ENCODE results near the gene ZNF160. TPM values are rescaled to one million over a fixed set of nuclear protein-coding genes. Genes with fewer than 3 reads are reported as not detected.
A peak's percentile ranks its signal among the peaks of the same experiment; 100 is the strongest.
"Not testable (repeated sequence)": the region's sequence is repeated elsewhere in the genome, so short reads cannot be mapped to it uniquely, and the experiment has no call there.

Gene ZNF160
- polyA plus RNA-seq, 2 of the 4 experiments (the other 2 are of a cell fraction): 8.8 to 16.6 TPM

DNA sequence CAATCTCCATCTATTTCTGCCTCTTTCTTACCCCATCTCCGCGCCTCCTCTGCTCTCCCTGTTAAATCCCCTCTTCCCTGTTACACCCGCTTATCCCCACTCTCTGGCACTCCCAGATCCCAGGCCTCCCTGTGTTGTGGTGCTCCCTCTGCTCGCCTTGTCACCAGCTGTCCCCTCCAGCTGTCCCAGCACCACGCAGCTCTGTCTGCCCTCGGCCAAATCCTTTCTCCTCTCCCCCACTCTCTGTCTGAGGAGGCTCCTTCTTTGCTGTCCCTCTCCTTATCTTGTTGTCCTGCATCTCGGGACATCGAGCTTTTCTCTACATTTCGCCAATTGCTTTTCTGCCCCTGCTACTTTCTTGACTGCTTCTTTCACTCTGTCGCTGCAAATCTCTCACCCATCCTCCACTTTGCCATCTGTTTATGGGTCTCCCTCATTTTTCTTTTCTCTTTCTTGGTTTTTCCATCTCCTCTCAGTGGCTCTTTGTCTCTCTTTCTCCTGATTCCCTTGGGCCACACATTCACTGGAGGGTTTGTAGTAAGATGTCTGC lies 941 bp downstream of the ZNF160 start:
- Histone ChIP-seq H3K9me3 (peaks cover 71% of the 10 kb centered on the region), H3K4me1 (no peaks in the 10 kb centered on the region), H3K4me2 (peak overlapping the region; percentile 69), H3K4me3 (peak overlapping the region; percentile 69), H3K27ac (peak overlapping the region in 1 of 2 experiments; percentile 91; a peak in 4 of 6 replicates)
- WGBS (ENCODE audit: missing lambda C conversion rate): 83% methylated on average over 10 of the region's 10 CpGs
- FAIRE-seq: no peak
- no peak for TF ChIP-seq CEBPB (IDR thresholded peaks at IDR 0.05)
- no peak for TF ChIP-seq EHF (CRISPR knock-in tag; IDR thresholded peaks at IDR 0.05)
- no peak for TF ChIP-seq NR3C1 (IDR thresholded peaks at IDR 0.05)
- TF ChIP-seq, protein P1, sequence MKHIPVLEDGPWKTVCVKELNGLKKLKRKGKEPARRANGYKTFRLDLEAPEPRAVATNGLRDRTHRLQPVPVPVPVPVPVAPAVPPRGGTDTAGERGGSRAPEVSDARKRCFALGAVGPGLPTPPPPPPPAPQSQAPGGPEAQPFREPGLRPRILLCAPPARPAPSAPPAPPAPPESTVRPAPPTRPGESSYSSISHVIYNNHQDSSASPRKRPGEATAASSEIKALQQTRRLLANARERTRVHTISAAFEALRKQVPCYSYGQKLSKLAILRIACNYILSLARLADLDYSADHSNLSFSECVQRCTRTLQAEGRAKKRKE (CRISPR knock-in tag; IDR thresholded peaks at IDR 0.05; ENCODE audit: low read depth): no peak
- no peak for TF ChIP-seq HEYL (CRISPR knock-in tag; IDR thresholded peaks at IDR 0.05)
- TF ChIP-seq ZNF302 (CRISPR knock-in tag; IDR thresholded peaks at IDR 0.05): no peak
- no peak for TF ChIP-seq ZFP36 (IDR thresholded peaks at IDR 0.05; ENCODE audit: borderline replicate concordance, partially characterized antibody)
- no peak for TF ChIP-seq NFE2L2 (conservative IDR thresholded peaks at IDR 0.05; ENCODE audit: low read length)
- no peak for TF ChIP-seq HOXB13 (CRISPR knock-in tag; IDR thresholded peaks at IDR 0.05; ENCODE audit: low read depth)
- TF ChIP-seq GATA3 (IDR thresholded peaks at IDR 0.05; ENCODE audit: borderline replicate concordance): no peak
- TF ChIP-seq RCOR1 (IDR thresholded peaks at IDR 0.05; ENCODE audit: low read depth, low read length): no peak
- no peak for TF ChIP-seq CBX8 (IDR thresholded peaks at IDR 0.05)
- no peak for DNase-seq (ENCODE audit: low read depth in 1 of 2, low spot score in 1 of 2)
- ChIA-PET CTCF (no interaction called here), POLR2A (no interaction called here)
- no peak for ATAC-seq

DNA sequence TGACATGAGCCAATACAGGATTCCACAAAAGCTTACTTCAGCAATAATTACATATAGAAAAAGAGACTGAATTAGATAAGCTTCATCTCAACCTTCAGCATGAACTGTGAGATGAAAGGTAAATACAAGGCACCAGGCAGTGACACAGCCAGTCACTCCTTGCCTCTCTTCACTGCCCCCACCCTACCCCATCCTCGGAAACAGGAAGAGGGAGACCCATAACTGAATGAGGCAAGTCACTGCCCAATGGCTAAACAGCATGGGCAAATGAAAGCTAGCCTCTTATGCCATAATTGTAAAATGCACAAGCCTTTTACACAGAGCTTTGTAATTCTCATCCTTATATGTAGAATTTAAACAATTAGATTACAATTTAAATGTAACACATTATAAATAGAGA lies 1.7 kb downstream of the ZNF160 start:
- no peak overlapping the region for H3K4me3 ChIP-seq
- peaks cover 67% of the 10 kb centered on the region for H3K9me3 ChIP-seq
- no peak for ATAC-seq
- CTCF ChIA-PET: no interaction called here
- WGBS (ENCODE audit: missing lambda C conversion rate): 83% methylated on average over 1 of the region's 1 CpG
- TF ChIP-seq ZNF302 (CRISPR knock-in tag; IDR thresholded peaks at IDR 0.05) (no peak), MAFK (IDR thresholded peaks at IDR 0.05; ENCODE audit: partially characterized antibody) (peak; percentile 35), HOXB5 (CRISPR knock-in tag; IDR thresholded peaks at IDR 0.05) (no peak)
- no peak for FAIRE-seq
- no peak overlapping the region for H3K27ac ChIP-seq
- POLR2A ChIA-PET: no interaction called here
- no peak for DNase-seq (ENCODE audit: low read depth in 1 of 2, low spot score in 1 of 2)
- H3K4me1 ChIP-seq: no peaks in the 10 kb centered on the region
- no peak overlapping the region for H3K4me2 ChIP-seq

DNA sequence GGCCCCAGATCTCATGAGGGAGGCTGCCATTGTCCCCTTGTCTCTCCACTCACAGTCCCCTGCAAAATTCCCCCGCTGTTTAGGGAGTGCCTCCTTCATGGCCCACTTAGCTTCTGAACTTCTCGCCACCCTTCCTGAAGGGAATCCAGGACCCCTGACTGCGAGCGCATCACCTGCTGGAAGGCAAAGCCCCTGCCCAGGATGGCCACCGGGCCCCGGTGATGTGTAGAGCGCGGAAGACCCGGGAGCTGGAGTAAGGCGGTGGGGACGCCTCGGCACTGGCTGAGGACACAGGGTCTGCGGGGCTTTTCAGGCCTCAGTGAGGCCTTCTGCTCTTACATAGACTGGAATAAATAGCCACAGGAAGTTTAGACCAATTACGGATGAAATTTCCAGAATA lies 4.7 kb downstream of the ZNF160 start:
- POLR2A ChIA-PET; DNase-seq (ENCODE audit: low read depth in 1 of 2, low spot score in 1 of 2); CTCF ChIA-PET; FAIRE-seq; H3K4me3 ChIP-seq; H3K4me2 ChIP-seq; H3K27ac ChIP-seq; H3K4me1 ChIP-seq; ATAC-seq: not testable (repeated sequence)
- peaks cover 66% of the 10 kb centered on the region for H3K9me3 ChIP-seq
- WGBS (ENCODE audit: missing lambda C conversion rate): 72% methylated on average over 14 of the region's 14 CpGs

DNA sequence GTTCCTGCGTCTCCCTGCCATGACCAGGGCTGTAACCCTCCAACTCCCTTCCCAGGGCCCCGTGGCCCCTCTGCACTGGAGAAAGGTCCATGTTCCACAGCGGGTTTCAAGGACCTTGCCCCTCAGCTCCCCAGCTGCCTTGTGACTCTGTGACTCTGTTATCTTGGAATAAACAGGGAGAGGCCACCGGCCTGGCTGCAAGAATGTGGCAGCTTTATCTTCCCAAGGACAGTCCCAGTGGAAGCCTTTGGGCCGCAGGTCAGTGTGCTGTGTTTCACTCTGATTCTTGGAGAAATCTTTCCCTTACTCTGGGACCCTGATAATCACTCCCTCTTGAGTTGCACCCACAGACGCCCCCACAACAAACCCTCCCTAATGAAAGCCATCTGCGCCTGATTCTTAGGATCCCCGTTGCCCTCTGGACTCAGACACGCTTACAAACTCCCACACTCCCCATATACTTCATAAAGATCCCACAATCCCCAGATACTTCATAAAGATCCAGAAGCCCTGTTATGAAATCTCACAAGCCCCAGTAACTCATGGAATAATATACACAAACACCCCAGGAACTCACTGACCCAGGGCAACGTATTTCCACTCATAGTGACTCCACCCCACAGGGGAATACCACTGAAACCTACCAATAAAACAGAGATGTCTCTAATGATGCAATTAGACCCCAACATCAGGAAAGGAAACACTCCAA lies 6.1 kb downstream of the ZNF160 start:
- POLR2A ChIA-PET; H3K4me2 ChIP-seq; ATAC-seq; H3K27ac ChIP-seq; H3K4me3 ChIP-seq; FAIRE-seq; DNase-seq (ENCODE audit: low read depth in 1 of 2, low spot score in 1 of 2); H3K4me1 ChIP-seq: not testable (repeated sequence)
- CTCF ChIA-PET: interaction anchor here (0.9 kb wide), 1 partner anchor 22 kb away, joined by 3 read pairs; no protein-coding TSS in a partner anchor
- peaks cover 76% of the 10 kb centered on the region for H3K9me3 ChIP-seq
- WGBS (ENCODE audit: missing lambda C conversion rate): 79% methylated on average over 5 of the region's 10 CpGs

DNA sequence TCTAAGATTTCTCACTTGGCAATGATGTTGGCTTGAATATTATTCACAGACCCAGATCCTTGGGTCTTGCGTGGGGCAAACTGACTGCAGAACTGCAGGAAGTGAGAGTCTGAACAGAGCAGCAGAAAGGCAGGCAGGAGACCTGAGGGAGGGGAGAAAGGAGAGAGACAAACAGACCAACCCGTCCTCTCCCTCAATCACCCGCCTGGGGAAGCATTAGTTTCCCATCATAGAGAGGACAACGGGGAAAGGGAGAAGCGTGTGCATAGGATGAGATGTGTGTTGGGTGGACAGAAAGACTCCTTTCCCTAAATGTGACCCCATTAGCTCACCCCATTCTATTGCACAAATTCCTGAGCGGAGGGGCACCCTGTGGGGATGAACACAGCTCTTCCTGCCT lies 6.6 kb downstream of the ZNF160 start:
- FAIRE-seq: not testable (repeated sequence)

More for the DNA sequence above, 6.6 kb downstream of the ZNF160 start:
- H3K4me2 ChIP-seq; DNase-seq (ENCODE audit: low read depth in 1 of 2, low spot score in 1 of 2); H3K4me3 ChIP-seq; POLR2A ChIA-PET; H3K27ac ChIP-seq; ATAC-seq; H3K4me1 ChIP-seq: not testable (repeated sequence)
- peaks cover 73% of the 10 kb centered on the region for H3K9me3 ChIP-seq
- CTCF ChIA-PET: interaction anchor here (0.6 kb wide), 1 partner anchor 584 kb away, joined by 3 read pairs; no protein-coding TSS in a partner anchor
- 32% methylated on average over 5 of the region's 6 CpGs for WGBS (ENCODE audit: missing lambda C conversion rate)
